NCI-H1048 (cell line): Measurements from ENCODE around the gene ALDH16A1.
A peak's percentile ranks its signal among the peaks of the same experiment; 100 is the strongest.

ENCODE experiments used
- DNase-seq: peaks from one replicate; lab custom pipeline; 2025; lab: John Stamatoyannopoulos, UW

Gene ALDH16A1

GRCh38 chr19:49423985-49424303 is 29.1 kb upstream of the ALDH16A1 start:
- DNase-seq = no peak

- no peak for DNase-seq
Observed at GRCh38 chr19:49425178-49425577, 27.8 kb upstream of the ALDH16A1 start, which contains the start of gene GFY. TSS of gene GFY (plus strand) at chr19:49425388. CDS start at chr19:49426431, 1,043 bp downstream.

GRCh38 chr19:49425922-49426592 is 27.0 kb upstream of the ALDH16A1 start:
- DNase-seq = no peak

GRCh38 chr19:49427339-49427738 is 25.7 kb upstream of the ALDH16A1 start:
- no peak for DNase-seq

- no peak for DNase-seq
Observed at GRCh38 chr19:49427855-49428546, 25.0 kb upstream of the ALDH16A1 start.

GRCh38 chr19:49428547-49429451 is 24.2 kb upstream of the ALDH16A1 start:
- no peak for DNase-seq

- no peak for DNase-seq
Observed at GRCh38 chr19:49430172-49430677, 22.8 kb upstream of the ALDH16A1 start.

GRCh38 chr19:49430678-49431329 is 22.2 kb upstream of the ALDH16A1 start:
- no peak for DNase-seq

GRCh38 chr19:49431330-49431749 is 21.7 kb upstream of the ALDH16A1 start:
- DNase-seq = no peak

GRCh38 chr19:49432141-49433073 is 20.6 kb upstream of the ALDH16A1 start:
- no peak for DNase-seq

- no peak for DNase-seq
Observed at GRCh38 chr19:49433240-49433901, 19.7 kb upstream of the ALDH16A1 start.

- peak; percentile 41 for DNase-seq
Observed at GRCh38 chr19:49434907-49435583, 18.0 kb upstream of the ALDH16A1 start.

- DNase-seq = no peak
Observed at GRCh38 chr19:49435670-49436069, 17.4 kb upstream of the ALDH16A1 start.

GRCh38 chr19:49436381-49437017 is 16.5 kb upstream of the ALDH16A1 start:
- DNase-seq = no peak

GRCh38 chr19:49437231-49437630 is 15.8 kb upstream of the ALDH16A1 start:
- no peak for DNase-seq

- DNase-seq = no peak
Observed at GRCh38 chr19:49438261-49438660, 14.8 kb upstream of the ALDH16A1 start.

GRCh38 chr19:49439836-49440235 is 13.2 kb upstream of the ALDH16A1 start:
- DNase-seq = no peak

GRCh38 chr19:49440439-49441209 is 12.4 kb upstream of the ALDH16A1 start:
- no peak for DNase-seq
